SH-SY5Y (cell line): ENCODE data around the gene ACTL6B.

Experiments
- GATA2 ChIP-seq: IDR thresholded peaks from 2 replicates; pipeline ENCODE4 v1.6.1; 2011; ENCODE audit warnings: mild to moderate bottlenecking, low read depth, low read length
- GATA3 ChIP-seq: IDR thresholded peaks from 2 replicates; pipeline ENCODE4 v1.6.1; 2011; ENCODE audit warnings: low read depth, mild to moderate bottlenecking, low read length, moderate library complexity

DNA sequence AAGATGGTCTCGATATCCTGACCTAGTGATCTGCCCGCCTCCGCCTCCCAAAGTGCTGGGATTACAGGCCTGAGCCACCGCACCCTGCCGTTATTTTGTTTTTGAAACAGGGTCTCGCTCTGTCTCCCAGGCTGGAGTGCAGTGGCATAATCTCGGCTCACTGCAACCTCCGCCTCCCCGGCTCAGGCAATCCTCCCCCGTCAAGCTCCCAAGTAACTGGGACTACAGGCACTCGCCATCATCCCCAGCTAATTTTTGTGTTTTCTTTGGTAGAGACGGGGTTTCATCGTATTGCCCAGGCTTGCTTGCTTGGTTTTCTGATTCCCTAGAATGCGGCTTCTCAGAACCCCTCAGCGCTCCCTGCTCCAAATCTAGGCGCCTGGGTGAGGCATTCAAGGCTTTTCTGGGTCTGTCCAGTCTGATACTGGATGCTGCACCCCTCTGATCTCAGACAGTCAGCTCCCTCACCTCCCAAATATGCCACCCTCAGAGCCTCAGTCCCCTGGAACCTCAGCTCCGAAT lies 16.2 kb downstream of the ACTL6B start:
- TF ChIP-seq GATA2 (no peak), GATA3 (no peak)
